ENCODE data around the gene GDNF.
"Not testable (repeated sequence)": the region's sequence is repeated elsewhere in the genome, so short reads cannot be mapped to it uniquely, and the experiment has no call there.

The GDNF gene

DNA sequence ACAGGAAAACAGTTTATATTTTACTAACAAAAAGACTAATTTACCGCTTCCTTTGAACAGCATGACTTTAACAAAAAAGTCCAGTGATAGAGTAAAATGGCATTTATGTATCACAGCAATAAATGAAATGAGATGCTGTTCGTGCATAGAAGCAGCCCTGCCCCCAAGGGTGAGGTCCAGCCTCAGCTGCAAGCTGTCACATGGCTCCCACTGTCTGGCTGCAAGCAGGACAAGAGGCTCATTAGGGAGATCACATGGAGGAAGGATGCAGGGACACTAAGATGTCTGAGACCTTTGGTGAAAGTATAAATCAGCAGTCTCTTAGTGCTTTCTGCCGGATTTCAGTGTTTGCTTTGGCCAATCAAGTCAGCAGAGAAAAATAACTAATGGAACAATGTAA, 23.0 kb downstream of the GDNF start:
- no peak for DNase-seq (ENCODE audit: low read depth in 2 of 2)

DNA sequence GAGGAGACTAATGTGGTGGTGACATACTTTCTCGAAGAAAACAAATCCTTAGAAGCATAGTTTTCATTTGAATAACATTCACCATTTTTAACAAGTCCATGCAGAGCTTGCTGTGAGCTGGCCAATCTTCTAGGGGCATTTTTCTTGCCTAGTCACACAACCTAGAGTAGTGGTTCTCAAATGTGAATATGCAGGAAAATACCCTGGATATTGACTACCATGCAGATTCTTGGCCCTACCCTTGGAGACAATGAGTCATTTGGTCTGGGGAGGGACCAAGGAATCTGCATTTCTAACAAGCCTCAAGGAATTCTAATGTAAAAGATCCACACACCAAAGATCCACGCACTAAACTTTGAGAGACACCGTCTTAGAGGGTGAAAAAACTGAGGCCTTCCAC, 23.5 kb downstream of the GDNF start:
- no peak for DNase-seq (ENCODE audit: low read depth in 2 of 2)

DNA sequence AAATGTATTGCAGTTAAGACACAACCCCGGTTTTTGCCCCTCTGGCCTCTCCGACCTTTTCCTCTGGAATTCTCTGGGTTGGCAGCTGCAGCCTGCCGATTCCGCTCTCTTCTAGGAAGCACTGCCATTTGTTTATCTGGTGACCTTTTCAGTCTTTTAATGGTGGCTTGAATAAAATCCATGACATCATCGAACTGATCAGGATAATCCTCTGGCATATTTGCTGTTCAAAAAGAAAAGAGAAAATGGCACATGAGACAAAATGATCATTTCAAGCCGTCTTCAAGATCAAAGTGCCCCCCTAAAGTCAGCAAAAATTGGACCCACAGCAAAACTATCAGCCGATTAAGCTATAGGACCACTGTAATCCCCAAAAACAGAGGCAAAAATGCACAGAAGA, 23.9 kb downstream of the GDNF start:
- no peak for DNase-seq (ENCODE audit: low read depth in 2 of 2)

DNA sequence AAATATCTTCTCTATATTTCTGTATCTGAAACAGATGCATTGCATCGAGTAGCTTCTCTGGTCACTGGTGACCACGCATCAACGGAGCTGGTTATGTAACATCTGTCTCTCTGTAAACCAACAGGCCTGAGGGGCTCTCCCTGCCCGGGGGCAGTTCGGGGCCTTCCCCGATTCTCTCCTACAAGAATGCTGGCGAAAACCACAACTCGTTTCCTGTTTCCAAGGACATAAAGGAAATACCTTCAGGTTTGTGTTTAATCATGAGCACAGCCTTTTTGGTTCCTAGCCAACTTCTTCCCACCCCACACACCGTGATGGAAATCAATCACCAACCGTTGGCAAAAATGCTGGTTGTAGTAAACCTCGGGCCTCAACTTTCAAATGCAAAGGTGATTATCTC, 25.1 kb downstream of the GDNF start:
- DNase-seq (ENCODE audit: low read depth in 2 of 2) = no peak

DNA sequence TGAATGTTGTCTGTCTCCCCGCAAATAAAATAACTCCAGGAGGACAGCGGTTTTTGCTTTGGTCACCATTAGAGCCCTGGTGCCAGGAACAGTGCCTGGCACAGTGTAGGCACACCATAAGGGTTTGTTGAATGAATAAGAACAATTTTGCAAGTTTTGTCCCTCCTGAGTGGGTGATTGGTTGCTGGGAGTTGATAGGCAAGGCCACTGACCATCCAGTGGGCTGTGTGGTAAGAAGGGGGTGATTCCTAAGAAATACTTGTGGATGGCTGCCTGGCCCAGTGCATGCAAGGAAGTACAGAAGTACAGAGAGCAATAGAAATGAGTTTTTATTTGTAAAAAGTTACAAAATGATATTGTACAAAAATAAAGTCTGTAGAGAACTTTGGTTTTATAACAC, 27.5 kb downstream of the GDNF start:
- DNase-seq (ENCODE audit: low read depth in 2 of 2) = no peak

DNA sequence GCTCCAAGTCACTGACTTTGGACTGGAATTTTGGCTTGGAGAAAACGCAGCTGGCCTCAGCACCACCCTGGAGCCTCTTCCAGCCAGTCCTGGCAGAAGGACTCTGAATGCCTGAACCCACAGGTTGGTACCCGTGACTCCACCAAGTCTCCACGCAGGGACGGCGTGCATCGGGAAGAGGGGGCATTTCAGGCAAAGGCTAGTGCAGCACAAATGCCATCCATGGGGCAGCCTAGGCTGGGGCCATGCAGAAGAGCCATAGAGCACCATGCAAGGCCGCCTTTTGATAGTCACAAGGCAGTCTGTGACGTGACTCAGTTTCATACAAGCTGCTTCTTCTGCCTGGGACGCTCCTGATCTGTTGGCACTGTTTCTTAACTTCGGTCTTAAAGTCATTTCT, 28.0 kb downstream of the GDNF start:
- DNase-seq (ENCODE audit: low read depth in 2 of 2) = no peak

DNA sequence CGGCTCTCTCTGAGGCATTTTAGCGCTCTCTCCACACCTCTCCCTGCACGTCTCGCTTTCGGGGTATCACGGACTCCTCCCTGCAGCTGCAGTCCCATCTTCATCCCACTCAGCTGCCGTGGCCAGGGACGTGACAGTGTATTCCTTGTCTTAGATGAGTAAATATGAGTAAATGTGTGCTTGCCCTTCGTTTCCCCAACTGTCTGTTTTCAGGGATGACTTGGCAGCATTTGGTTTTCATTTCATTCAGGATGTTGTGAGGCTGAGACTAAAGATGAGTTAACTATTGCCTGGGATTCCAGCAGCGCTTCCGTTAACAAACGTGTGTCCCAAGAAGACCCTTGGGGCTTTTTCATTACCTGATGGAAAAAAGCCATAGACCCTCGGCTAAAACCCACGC, 29.5 kb downstream of the GDNF start:
- DNase-seq (ENCODE audit: low read depth in 2 of 2) = no peak

DNA sequence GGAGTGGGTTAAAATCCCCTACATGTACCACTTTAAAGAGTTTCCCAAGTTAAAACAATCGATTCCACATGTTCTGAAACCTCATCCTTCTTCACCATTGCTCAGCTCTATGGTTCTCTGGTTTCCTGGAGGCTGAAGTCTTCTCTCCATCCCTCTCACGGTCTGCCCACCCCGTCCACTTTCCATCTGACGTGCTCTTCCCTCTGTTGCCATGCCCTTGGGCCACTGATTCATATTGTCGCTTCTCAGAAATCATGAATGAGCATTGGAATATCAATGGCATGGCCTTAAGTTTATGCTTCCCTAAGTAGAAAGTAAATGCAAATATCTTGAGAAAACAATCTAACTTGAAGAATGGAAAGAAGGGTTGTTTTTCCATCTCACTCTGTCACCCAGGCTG, 30.9 kb downstream of the GDNF start:
- no peak for DNase-seq (ENCODE audit: low read depth in 2 of 2)

DNA sequence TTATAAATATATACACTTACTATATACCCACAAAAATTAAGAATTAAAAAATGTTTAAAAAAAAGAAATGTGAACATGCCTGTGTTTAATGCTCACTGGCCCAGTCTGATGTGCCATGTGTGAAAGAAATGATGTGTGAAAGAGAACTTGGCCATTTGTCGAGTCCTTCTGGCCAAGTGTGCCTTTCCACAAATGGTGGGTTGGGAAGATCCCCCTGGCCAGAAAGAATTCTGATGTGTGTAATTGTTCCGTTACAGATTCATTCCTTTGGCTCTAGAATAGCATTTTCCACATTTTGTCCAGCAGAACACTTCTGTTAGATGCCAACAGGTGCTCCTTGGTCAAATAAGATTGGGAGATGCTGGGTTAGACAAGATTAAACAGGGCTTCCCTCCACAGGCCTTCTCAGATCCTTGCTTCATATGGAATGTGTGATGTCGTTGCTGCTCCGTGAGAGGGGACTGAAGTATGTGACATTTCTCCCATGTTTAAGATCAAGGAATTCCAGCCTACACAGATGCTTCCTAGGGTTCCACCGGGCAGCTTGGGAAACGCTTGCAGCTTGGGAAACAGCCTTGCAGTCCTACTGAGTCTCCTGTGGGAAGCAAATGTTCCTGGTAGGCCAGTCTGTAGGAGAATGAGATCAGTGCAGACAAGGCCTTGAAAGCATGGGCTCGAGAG, 32.1 kb downstream of the GDNF start:
- DNase-seq (ENCODE audit: low read depth in 2 of 2) = no peak

DNA sequence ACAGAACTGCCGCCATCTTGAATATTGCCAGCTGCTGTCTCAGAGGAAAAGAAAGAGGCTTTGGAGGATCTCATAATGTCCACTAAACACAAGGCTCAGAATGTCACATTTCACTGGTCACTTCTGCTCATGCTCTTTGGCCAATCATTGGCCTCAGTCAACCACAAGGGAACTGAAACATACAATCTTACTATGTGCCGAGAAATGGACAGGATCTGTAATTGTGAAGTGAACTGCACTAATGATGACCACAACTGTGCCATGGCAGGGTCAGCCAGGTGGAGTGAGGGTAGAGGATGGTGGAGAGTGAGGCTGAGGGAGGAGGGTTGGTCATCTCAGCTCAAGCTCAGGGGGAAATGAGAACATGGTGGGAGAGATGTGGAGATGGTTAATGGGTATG, 32.8 kb downstream of the GDNF start:
- no peak for DNase-seq (ENCODE audit: low read depth in 2 of 2)

DNA sequence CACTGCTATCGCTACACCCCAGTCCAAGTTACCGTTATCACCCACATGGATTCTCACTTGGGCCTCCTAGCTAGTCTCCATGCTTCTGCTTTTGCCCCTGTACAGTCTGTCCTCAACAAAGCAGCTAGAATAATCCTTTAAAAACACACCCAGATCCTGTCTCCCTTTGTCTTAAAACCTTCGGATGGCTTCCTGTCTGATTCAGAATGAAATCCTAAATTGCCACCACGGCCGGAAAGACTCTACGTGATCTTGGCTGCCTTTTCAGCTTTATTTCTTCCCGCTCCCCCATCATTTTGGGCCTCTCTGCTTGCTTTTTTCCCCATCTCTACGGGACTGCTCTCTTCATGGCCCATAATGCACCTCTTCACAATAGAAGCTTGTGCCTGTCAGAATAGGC, 33.4 kb downstream of the GDNF start:
- no peak for DNase-seq (ENCODE audit: low read depth in 2 of 2)

DNA sequence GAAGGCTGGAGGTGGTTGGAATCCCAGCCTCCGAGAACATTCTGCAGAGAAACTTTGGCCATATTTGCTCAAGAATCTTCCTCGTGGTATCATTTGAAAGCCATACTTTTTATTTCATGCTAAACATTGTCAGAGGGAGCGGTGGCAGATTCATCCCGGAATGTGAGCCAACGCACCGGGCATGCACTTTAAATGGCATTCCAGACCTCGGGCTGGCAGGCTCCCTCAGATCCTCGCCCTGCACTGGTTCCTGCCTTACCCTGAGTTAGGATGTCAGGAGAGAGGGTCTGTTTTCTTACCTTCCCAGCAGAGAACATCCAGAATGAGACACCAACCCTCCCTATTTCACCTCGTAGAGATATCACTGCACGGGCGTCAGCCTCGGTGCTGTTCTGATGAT, 33.8 kb downstream of the GDNF start:
- DNase-seq (ENCODE audit: low read depth in 2 of 2) = no peak

DNA sequence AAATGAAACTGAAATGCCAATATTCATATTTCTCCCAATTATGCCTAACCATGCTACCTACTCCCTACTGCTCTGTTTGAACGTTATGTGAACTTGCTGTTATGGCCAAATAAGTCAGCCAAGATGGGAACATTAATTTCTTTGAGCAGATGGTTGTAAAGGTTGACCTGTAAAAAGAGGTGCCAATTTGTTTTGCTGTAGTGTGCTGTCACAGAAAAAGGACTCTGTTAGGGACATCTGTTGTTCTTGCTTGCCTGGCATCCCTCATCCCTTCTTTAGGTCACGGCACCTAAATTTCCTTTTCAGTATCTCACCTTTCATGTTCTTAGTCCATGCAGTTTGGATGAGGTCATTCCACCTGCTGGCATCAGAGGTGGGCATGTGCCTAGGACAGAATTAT, 35.4 kb downstream of the GDNF start:
- no peak for DNase-seq (ENCODE audit: low read depth in 2 of 2)

DNA sequence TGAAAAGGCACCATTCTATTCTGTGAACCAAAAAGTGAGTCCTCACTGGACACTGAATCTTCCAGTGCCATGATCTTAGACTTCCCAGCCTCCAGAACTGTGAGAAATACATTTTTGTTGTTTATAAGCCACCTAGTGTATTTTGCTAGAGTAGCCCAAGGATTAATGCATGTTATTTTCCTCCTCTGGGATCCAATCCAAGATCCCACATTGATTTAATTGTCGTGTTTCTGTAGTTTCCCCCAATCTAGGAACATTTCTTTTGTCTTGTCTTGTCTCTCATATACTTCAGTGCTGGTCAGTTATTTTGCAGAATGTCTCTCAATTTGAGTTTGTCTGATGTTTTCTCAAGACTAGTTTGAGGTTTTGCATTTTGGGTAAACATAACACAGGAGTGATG, 36.4 kb downstream of the GDNF start:
- no peak for DNase-seq (ENCODE audit: low read depth in 2 of 2)

DNA sequence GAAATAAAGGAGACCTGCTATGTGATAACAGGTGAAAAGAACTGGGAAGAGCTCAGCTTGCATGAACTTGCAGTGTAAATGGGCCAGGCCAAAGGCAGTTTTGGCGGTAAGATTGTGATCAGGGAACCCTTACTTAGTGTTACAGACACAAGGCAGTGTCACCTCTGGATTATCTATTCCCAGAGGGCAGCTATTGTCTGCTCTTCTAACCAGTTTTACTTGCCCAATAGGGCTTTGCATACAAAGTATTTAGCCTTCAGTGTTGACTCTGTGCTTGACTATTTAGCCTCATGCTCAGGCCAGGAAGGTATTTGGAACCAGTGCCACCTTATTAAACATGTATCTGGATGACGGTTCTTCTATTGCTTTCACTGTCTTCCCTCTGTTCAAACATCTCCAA, 38.3 kb downstream of the GDNF start:
- no peak for DNase-seq (ENCODE audit: low read depth in 2 of 2)

DNA sequence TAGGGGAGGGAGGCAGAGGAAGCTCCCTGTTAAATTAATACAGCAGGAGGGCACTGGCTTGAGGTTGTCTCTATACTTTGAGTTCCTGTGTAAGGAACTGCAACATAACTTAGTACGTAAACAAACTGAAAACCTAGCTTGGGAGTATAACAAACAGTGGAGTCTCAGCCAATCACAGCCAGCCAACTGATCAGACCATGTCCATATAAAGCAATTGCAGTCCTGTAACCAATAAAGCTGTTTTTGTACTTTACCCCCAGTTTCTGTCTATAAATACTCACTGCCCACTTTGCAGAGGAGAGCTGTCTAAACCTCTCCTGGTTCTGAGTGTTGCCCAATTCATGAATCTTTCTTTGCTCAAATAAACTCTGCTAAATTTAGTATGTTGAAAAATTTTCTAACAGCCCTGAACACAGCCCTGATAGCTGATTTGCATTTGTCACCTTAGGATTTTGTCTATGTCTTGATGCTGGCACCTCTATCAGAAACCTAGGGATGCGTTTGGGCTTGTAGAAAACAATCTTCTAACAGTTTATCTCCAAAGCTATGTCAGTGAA, 39.9 kb downstream of the GDNF start:
- DNase-seq (ENCODE audit: low read depth in 2 of 2) = no peak

DNA sequence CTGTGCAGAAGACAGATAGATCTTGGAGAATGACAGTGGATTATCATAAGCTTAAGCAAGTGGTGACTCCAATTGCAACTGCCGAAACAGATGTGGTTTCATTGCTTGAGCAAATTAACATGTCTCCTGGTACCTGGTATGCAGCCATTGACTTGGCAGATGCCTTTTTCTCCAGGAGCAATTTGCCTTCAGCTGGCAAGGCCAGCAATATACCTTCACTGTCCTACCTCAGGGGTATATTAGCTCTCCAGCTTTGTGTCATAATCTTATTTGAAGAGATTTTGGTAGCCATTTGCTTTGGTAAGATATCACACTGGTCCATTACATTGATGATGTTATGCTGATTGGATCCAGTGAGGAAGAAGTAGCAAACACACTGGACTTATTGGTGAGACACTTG, 43.4 kb downstream of the GDNF start:
- DNase-seq (ENCODE audit: low read depth in 2 of 2) = not testable (repeated sequence)

DNA sequence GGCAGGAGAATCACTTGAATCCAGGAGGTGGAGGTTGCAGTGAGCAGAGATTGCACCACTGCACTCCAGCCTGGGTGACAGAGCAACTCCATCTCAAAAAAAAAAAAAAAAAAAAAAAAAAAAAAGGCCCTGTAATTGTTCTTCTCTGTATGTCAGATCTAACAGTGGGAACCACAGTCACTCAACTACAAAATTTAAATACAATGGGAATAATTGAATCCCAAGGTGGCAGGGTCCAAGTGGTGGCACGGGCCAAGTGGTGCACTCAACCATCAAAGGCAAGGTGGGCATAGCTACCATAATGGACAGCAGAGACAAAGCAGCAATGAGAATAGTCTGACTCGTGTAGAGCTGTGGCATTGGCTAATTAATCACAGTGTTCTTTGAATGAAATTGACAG, 44.5 kb downstream of the GDNF start:
- DNase-seq (ENCODE audit: low read depth in 2 of 2) = not testable (repeated sequence)

DNA sequence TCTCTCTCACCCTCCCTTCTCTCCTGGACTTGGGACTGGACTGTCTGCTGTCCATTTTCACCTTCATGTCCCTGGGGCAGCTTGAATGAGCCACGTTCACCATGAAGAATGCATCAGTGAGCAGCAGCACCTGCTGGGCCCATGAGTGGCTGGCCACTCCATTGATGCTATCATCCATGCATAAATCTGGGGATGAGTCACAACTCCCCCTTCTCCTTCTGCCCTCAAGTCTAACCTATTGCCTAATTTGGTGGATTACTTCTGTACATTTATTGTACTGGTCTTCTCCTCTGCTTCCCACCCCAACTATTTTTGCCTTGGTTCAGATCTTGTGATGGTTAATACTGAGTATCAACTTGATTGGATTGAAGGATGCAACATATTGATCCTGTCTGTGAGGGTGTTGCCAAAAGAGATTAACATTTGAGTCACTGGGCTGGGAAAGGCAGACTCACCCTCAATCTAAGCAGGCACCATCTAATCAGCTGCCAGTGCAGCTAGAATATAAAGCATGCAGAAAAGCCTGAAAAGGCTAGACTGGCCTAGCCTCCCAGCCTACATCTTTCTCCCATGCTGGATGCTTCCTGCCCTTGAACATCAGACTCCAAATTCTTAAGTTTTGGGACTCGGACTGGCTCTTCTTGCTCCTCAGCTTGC, 46.7 kb downstream of the GDNF start:
- no peak for DNase-seq (ENCODE audit: low read depth in 2 of 2)

DNA sequence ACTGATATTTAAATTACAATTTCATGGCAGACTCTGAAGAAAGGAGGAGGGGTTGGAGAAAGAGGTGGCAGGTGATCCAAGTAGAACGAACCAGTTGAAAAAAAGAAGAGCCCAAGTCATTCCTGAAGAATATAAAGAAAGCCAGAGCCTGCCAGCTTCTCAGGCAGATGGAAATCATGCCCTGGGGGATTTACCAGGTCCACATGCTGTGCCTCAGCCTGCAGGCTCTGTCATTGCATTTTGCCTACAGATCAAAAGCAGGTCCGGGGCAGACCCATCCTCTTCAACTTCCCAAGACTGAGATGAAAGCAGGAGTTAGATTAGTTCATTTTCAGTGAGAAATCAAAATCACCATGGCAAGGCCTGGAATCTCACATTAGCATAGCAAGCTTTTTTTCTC, 48.5 kb downstream of the GDNF start:
- DNase-seq (ENCODE audit: low read depth in 2 of 2) = no peak

DNA sequence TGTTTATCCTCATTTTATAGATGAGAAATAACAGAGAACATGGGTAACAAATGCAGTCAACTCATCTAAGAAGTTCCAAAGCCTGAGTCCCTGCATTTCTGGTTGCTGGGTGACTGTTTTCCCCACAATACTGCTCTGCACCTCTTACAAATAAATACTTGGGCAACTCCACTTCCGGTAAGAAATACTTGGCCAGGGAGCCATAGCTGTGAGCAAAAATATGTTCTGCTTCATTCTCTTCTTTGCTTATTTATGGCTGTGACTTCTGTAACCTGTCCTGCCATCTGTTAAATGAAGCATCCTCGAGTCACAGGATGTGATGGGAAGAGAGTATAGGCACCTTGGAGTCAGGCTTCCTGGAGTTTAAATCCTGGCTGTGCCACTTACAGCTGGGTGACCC, 49.9 kb downstream of the GDNF start:
- DNase-seq (ENCODE audit: low read depth in 2 of 2) = no peak

DNA sequence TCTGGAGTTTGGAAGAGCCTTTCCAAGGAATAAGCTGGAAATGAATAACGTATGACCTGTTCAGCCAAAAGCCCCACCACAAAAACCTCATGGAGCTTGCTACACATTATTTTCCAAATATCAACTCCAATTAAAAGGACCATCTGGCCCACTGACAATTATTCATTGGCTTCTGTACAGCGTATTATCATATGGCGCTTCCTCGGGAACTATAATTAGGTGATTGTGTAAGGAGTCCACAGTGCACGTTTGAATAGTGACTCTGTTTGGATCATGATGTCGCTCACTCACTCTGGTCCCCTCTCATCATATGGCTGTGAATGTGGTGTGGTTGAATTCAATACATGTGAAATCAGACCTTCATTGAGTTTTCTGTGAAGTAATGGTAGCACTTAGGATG, 52.1 kb downstream of the GDNF start:
- DNase-seq (ENCODE audit: low read depth in 2 of 2) = no peak

DNA sequence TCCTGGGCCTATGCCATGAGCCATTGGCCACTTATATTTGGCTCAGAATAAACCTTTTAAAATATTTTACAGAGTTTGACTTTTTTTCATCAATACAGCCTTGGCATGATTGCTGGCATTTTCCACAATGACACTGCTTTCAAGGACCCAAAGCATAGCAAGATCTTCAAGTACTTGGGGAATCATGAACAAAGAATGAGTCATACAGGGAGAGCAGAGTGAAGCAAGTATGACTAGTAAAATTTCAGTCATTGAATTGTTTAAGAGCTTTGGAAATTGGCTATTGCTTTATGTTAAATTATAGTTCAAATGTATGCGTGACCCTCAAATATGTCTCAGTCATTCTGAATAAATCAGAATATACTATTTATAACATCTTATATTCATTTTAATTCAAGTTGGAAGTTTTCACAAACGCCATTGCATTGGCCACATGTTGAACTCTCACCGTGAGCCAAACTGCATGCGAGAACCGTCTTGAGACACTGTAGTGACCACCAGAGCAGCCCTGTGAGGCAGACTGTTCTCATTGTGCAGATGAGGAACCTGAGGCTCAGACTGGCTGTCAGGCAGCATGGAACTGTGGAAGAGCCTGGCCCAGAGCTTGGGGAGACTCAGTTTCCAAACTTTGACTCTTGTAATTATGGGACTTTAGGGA, 52.9 kb downstream of the GDNF start:
- no peak for DNase-seq (ENCODE audit: low read depth in 2 of 2)
